GM21723 (cell line): ENCODE results near the gene PSAPL1.

ENCODE experiments used
- ATAC-seq: cut with Tn5 transposase; IDR thresholded peaks from one replicate; pipeline ENCODE4 v1.9.1; 2021; ENCODE audit warnings: mild to moderate bottlenecking, moderate library complexity; ENCODE audit not compliant: unreplicated experiment

PSAPL1 gene

GRCh38 chr4:7398104-7398423 lies 36.7 kb downstream of the PSAPL1 start:
- ATAC-seq: no peak

GRCh38 chr4:7397206-7398103 lies 37.3 kb downstream of the PSAPL1 start:
- ATAC-seq: no peak

GRCh38 chr4:7396186-7396910 lies 38.4 kb downstream of the PSAPL1 start:
- ATAC-seq: no peak

- ATAC-seq: no peak
Measured at GRCh38 chr4:7395645-7396044, 39.1 kb downstream of the PSAPL1 start.

- ATAC-seq: no peak
Measured at GRCh38 chr4:7394681-7395451, 39.9 kb downstream of the PSAPL1 start.

- ATAC-seq: no peak
Measured at GRCh38 chr4:7393601-7394575, 40.8 kb downstream of the PSAPL1 start.

- no peak for ATAC-seq
Measured at GRCh38 chr4:7392438-7393421, 42.0 kb downstream of the PSAPL1 start.

- no peak for ATAC-seq
Measured at GRCh38 chr4:7391637-7392437, 42.9 kb downstream of the PSAPL1 start.

GRCh38 chr4:7390906-7391636 lies 43.7 kb downstream of the PSAPL1 start:
- no peak for ATAC-seq

- ATAC-seq: no peak
Measured at GRCh38 chr4:7390336-7390735, 44.4 kb downstream of the PSAPL1 start.

- ATAC-seq: no peak
Measured at GRCh38 chr4:7389719-7390118, 45.0 kb downstream of the PSAPL1 start.

- no peak for ATAC-seq
Measured at GRCh38 chr4:7389101-7389701, 45.5 kb downstream of the PSAPL1 start.

GRCh38 chr4:7388627-7389026 lies 46.1 kb downstream of the PSAPL1 start:
- no peak for ATAC-seq

GRCh38 chr4:7387925-7388324 lies 46.8 kb downstream of the PSAPL1 start:
- ATAC-seq: no peak

GRCh38 chr4:7384929-7385890 lies 49.5 kb downstream of the PSAPL1 start:
- no peak for ATAC-seq
